ENCODE results near the gene DCXR. TPM values are rescaled to one million over a fixed set of nuclear protein-coding genes. Genes with fewer than 3 reads are reported as not detected.
A peak's percentile ranks its signal among the peaks of the same experiment; 100 is the strongest.

Gene DCXR
- total RNA-seq, 2 experiments from 2014 or later, result 103 to 119 TPM

DNA sequence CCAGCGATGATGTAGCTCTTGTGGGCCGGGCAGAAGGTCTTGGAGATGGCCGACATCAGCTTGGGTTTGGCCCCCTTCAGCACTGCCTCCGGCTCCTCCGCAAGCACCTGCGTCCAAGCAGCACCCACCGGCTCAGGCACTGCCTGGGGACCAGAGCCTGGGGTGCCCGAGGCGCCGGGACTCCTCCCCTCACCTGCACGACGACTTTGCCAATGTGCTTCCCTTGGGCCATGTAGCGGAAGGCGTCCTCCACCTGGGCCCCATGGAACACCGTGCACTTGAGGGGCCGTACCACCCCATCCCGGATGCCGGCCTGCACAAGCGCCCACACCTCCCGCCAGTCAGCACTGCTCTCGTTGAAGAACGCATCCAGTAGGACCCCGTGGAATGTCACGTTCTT, 45.5 kb upstream of the DCXR start:
- no peak for ATAC-seq (ENCODE audit: poor library complexity)
- no peaks in the 10 kb centered on the region for H3K9me3 Mint-ChIP-seq

GRCh38 chr17:82082456-82082855, 45.0 kb upstream of the DCXR start:
- H3K4me3 ChIP-seq (ENCODE audit: low read length), result no peak overlapping the region
- Mint-ChIP-seq H3K9me3 (no peaks in the 10 kb centered on the region), H3K27me3 (no peaks in the 10 kb centered on the region), H3K36me3 (ENCODE audit: low read depth) (peaks cover 30% of the 10 kb centered on the region), H3K4me1 (ENCODE audit: low read depth) (no peaks in the 10 kb centered on the region), H3K27ac (no peak overlapping the region), H3K4me3 (no peak overlapping the region)
- ChIA-PET POLR2A (no interaction called here), CTCF (no interaction called here)
- peak in 1 of 14 experiments; percentile 0 for DNase-seq
- no peaks in the 10 kb centered on the region for H3K4me1 ChIP-seq (ENCODE audit: insufficient read depth, low read length)
- no peaks in the 10 kb centered on the region for H3K9me3 ChIP-seq (ENCODE audit: control insufficient read depth in 1 of 2, insufficient read depth in 1 of 2, low read length in 2 of 2)
- H3K27me3 ChIP-seq (ENCODE audit: control insufficient read depth in 1 of 2, insufficient read depth in 2 of 2, low read length in 2 of 2), result no peaks in the 10 kb centered on the region
- no peak for TF ChIP-seq CTCF (IDR thresholded peaks at IDR 0.05)
- H3K36me3 ChIP-seq (ENCODE audit: insufficient read depth, low read length), result peaks cover 72% of the 10 kb centered on the region
- intact Hi-C loops (cut with DNase I, micrococcal nuclease), result no loop called here
- H3K27ac ChIP-seq (ENCODE audit: low read depth in 1 of 2, low read length in 2 of 2), result no peak overlapping the region
- ATAC-seq (ENCODE audit: poor library complexity), result no peak

More for the DNA sequence above, 45.5 kb upstream of the DCXR start:
- Mint-ChIP-seq H3K4me1 (ENCODE audit: low read depth) (no peaks in the 10 kb centered on the region), H3K27ac (no peak overlapping the region), H3K27me3 (no peaks in the 10 kb centered on the region), H3K4me3 (no peak overlapping the region), H3K36me3 (ENCODE audit: low read depth) (peaks cover 30% of the 10 kb centered on the region)
- H3K4me1 ChIP-seq (ENCODE audit: insufficient read depth, low read length), result no peaks in the 10 kb centered on the region
- H3K27ac ChIP-seq (ENCODE audit: low read depth in 1 of 2, low read length in 2 of 2), result peak overlapping the region in 1 of 2 donors; percentile 44
- no peaks in the 10 kb centered on the region for H3K9me3 ChIP-seq (ENCODE audit: control insufficient read depth in 1 of 2, insufficient read depth in 1 of 2, low read length in 2 of 2)
- no peak for TF ChIP-seq CTCF (IDR thresholded peaks at IDR 0.05)
- ChIA-PET CTCF (no interaction called here), POLR2A (no interaction called here)
- intact Hi-C loops (cut with DNase I, micrococcal nuclease), result no loop called here
- no peaks in the 10 kb centered on the region for H3K27me3 ChIP-seq (ENCODE audit: control insufficient read depth in 1 of 2, insufficient read depth in 2 of 2, low read length in 2 of 2)
- no peak overlapping the region for H3K4me3 ChIP-seq (ENCODE audit: low read length)
- DNase-seq, result no peak
- H3K36me3 ChIP-seq (ENCODE audit: insufficient read depth, low read length), result peaks cover 77% of the 10 kb centered on the region

- Histone ChIP-seq H3K27ac (ENCODE audit: low read depth in 1 of 2, low read length in 2 of 2) (no peak overlapping the region), H3K9me3 (ENCODE audit: control insufficient read depth in 1 of 2, insufficient read depth in 1 of 2, low read length in 2 of 2) (no peaks in the 10 kb centered on the region), H3K27me3 (ENCODE audit: control insufficient read depth in 1 of 2, insufficient read depth in 2 of 2, low read length in 2 of 2) (no peaks in the 10 kb centered on the region), H3K36me3 (ENCODE audit: insufficient read depth, low read length) (peaks cover 67% of the 10 kb centered on the region), H3K4me1 (ENCODE audit: insufficient read depth, low read length) (no peaks in the 10 kb centered on the region), H3K4me3 (ENCODE audit: low read length) (no peak overlapping the region)
- DNase-seq (peak in 1 of 14 experiments; percentile 3), ATAC-seq (ENCODE audit: poor library complexity) (no peak)
- CTCF ChIA-PET, result no interaction called here
- no peak for TF ChIP-seq CTCF (IDR thresholded peaks at IDR 0.05)
- intact Hi-C loops (cut with DNase I, micrococcal nuclease), result no loop called here
- Mint-ChIP-seq H3K36me3 (ENCODE audit: low read depth) (peaks cover 30% of the 10 kb centered on the region), H3K27ac (no peak overlapping the region), H3K4me1 (ENCODE audit: low read depth) (no peaks in the 10 kb centered on the region), H3K4me3 (no peak overlapping the region), H3K27me3 (no peaks in the 10 kb centered on the region), H3K9me3 (no peaks in the 10 kb centered on the region)
- POLR2A ChIA-PET, result no interaction called here
Measured at GRCh38 chr17:82081966-82082365, 44.5 kb upstream of the DCXR start.
